CD4-positive, alpha-beta T cell treated with Interleukin-2 at 100 ng/mL for 4 hours (primary cell): Measurements from ENCODE around the gene CRIM1.
"Not testable (repeated sequence)": the region's sequence is repeated elsewhere in the genome, so short reads cannot be mapped to it uniquely, and the experiment has no call there.

ENCODE experiments used
- DNase-seq: peaks from one replicate; pipeline ENCODE4 v3.0.0-alpha.2; 2020; ENCODE audit warnings: low spot score

The CRIM1 gene

DNA sequence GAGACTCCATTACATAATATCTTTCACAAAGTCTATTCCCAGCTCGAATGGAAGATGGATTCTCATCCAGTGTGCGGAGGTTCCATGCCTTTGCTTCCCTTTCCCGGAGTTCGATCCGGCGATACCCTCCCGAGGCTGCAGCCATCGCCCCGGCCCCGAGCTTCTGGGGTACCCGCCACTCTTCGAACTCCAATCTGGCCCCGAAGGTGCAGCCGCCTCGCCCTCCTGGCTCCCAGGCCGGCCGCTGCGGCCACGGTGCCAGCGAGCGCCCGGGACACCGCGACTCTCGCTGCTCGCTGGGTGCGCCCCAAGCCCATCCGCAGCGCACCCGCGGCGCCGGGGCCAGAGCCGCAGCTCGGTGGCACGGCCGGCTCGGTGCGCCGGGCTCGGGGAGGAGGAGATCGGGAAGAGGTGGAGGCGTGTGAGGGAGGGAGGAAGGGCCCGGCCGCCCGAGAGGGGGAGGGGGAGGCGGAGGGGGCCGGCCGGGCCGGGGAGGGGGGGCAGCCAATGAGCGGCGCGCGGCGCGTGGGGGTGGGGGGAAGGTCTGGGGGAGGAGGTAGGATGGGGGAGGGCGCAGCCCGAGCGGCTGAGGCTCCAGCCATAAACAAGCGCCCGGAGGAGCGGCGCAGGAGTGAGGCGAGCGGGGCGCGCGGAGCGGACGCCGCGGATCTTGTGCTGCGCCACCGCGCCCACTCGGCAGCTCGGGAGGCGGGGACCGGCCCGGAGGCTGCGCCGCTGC is at the start of gene CRIM1:
Gene CRIM1, plus strand, starts transcription at position 628 of the 739 bp plus-strand sequence. CDS start 515 bp downstream, outside the sequence.
- peak; percentile 51 for DNase-seq

DNA sequence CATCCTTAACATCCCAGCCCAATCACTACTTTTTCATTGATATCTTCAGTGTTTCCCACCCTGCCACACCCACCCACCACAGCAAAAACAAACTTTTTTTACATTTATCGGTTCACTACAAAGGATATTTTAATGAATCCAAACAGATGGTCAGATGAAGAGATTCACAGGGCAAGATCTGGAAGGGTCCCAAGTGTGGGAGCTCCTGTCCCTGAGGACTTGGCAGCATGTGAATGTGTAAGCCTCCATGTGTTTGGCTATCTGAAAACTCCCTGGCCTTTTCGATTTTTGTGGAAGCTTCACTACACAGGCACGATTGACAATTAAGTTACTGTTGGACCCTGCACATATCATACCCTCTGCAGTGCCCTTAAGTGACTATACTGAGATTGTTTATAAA is 48.1 kb upstream of the CRIM1 start:
- no peak for DNase-seq

DNA sequence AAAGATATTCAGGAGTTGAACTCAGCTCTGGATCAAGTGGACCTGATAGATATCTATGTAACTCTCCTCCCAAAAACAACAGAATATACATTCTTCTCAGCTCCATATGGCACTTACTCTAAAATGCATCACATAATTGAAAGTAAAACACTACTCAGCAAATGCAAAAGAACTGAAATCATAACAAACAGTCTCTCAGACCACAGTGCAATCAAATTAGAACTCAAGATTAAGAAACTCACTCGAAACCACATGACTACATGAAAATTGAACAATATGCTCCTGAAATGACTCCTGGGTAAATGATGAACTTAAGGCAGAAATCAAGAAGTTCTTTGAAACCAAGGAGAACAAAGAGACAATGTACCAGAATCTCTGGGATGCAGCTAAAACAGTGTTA is 45.1 kb upstream of the CRIM1 start:
- DNase-seq, result not testable (repeated sequence)

- DNase-seq, result no peak
These were observed 37.0 kb upstream of the CRIM1 start for GRCh38 chr2:36318547-36318946.

- no peak for DNase-seq
These were observed 33.5 kb upstream of the CRIM1 start for GRCh38 chr2:36322108-36322507.

DNA sequence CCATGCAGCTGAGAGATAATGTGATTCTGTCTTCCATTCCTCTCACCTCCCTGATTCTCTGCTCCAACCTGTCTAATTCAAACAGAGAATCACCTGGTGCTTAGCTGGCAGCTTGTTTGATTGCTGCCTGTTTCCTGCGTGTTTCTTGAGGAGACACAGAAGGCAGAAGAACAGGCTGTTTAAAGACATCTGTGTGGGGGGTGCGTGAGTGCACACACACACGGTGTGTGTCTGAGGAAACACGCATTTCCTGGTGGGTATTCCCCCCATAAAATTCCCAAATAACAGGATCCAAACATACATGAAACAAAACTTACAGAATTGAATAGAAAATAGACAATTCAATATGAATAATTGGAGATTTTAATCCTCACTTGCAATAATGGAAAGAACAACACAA is 29.3 kb upstream of the CRIM1 start:
- DNase-seq, result no peak

DNA sequence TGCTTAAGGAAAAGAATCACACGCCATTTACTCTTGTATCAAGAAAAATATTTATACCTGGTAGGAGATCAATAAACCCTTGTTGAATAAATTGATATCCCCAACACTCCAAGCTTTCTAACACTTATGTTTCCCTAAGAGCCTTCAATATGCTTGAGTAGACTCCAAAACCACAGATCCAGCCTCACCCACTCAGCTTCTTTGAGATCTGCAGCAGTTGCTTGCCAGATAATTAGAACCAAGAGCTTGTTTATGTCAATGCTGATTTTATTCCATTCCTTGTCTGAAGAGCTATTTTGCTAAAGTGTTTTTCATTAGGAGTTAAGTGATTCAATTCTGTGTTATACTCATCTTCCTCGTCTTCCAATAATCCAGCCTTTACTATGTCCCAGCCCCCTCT is 26.3 kb upstream of the CRIM1 start:
- no peak for DNase-seq

GRCh38 chr2:36329746-36330472 is 25.7 kb upstream of the CRIM1 start:
- no peak for DNase-seq

DNA sequence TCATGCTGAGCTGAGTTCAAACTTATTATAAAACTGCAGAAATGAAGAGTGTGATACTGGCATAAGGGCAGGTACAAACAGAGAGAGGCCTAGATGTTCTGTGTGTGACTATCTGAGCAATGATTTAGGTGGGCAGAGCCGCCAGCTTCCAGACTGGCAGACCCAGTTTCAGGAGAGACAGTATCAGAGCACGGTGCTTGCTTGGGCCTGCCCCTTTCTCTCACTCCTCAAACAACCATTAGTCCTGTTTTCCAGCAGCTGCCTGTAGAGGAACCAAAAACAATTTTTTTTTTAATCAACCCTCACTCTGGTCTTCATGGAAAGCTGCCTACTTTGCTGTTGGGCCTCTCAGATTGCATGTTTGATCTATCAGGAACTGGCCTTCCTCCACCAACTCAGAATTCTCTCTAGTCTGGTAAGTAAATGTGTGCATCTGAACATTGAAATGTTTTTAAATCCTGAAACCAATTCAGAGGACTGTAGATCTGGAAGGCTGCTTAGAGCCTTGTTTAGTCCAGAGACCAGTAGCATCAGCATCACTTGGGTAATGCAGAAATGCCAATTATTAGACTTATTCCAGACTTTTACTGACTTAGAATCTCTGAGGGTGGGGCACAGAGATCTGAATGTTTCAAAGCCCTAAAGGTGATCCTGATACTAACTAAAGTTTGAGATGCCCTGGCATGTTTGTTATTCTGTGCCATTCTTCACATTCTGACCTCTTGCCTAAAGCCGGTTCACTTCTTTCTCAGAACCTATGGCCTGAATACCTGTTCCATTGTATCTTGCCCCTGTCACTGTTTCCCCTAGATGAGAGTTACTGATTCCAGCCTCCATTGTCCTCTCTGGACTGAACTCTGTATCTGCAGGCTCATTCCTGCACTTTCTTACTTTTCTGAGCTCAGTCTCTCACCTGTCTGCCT is 24.8 kb upstream of the CRIM1 start:
- DNase-seq, result no peak

DNA sequence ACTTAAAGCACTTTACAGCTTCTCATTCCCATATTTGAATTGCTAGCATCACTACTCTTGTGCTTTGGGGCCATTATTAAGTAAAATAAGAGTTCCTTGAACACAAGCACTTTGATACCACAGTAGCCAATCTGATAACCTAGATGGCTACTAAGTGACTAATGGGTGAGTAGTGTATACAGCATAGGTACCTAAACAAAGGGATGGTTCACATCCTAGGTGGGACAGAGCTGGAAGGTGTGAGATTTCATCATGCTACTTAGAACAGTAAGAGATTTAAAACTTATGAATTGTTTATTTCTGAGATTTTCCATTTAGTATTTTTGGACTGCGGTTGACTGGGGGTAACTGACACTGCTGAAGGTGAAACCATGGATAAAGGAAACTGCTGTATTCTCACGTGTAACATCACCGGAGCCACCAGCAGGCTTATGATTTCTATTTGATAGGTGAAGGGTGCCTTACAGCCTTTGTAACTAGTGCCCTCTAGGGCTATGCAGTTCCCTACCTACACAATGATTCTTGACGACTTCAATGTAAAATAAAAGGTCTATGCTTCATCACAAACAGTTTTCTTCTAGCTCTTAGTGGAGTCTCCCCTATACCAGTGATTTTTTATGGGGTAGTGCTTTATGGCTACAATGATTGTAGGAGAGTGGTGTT is 22.1 kb upstream of the CRIM1 start:
- peak; percentile 12 for DNase-seq

- DNase-seq, result no peak
These were observed 20.0 kb upstream of the CRIM1 start for GRCh38 chr2:36335597-36335996.

GRCh38 chr2:36336321-36336720 is 19.3 kb upstream of the CRIM1 start:
- no peak for DNase-seq

- no peak for DNase-seq
These were observed 18.2 kb upstream of the CRIM1 start for GRCh38 chr2:36337354-36337753.

DNA sequence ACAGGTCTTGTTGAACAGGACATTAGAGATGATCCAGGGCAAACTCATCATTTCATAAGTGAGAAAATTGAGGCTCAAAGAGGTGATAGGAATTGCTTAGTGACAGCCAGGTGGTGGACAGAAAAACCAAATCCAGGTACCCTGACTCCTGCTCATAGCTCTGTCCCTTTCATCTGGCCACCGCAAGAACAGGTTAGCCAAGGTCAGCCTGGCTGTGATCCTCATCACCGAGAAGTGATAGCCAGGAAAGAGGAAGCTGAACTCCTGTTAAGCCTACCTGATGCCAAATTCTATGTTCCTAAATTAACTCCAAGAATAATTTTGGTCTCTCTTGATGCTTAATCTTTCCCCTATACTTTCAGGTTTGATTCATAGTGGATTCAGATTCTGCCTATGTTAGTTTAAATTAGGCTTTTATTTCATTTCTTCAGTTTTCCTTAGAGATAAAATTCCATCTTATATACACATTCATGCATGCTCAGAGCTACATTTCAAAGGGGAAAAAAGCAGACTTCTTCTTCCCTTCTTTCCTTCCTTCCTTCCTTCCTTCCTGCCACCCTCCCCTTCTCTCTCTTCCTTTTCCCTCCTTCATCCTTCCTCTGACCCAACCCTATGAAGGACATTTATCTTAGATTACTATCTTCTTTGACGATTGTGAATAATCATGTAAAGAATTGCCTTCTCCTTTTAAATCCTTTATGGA is 17.3 kb upstream of the CRIM1 start:
- DNase-seq, result no peak

- DNase-seq, result no peak
These were observed 16.8 kb upstream of the CRIM1 start for GRCh38 chr2:36338827-36339145.

- DNase-seq, result no peak
These were observed 15.9 kb upstream of the CRIM1 start for GRCh38 chr2:36339607-36340218.

GRCh38 chr2:36343606-36344005 is 12.0 kb upstream of the CRIM1 start:
- no peak for DNase-seq

DNA sequence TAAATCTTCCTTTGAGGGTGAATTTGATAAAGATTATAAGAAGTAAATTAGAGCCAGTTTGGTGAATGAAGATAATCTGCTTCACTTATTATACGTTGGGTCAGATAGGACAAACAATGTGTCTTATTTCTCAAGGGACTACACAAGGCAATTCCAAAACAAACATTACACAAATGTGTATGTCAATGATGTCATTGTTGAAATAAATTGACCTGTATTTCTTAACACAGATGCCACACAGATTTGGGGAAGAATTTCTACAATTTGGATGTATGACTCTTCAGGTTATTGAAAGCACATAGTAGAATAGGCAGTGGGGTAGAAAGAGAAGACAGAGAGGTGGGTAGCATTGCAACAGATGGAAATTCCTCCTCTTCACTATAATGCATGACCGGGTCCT is 6.9 kb upstream of the CRIM1 start:
- DNase-seq, result no peak

GRCh38 chr2:36351291-36351690 is 4.3 kb upstream of the CRIM1 start:
- no peak for DNase-seq

- DNase-seq, result peak; percentile 59
These were observed 3.7 kb upstream of the CRIM1 start for GRCh38 chr2:36351736-36352349.

DNA sequence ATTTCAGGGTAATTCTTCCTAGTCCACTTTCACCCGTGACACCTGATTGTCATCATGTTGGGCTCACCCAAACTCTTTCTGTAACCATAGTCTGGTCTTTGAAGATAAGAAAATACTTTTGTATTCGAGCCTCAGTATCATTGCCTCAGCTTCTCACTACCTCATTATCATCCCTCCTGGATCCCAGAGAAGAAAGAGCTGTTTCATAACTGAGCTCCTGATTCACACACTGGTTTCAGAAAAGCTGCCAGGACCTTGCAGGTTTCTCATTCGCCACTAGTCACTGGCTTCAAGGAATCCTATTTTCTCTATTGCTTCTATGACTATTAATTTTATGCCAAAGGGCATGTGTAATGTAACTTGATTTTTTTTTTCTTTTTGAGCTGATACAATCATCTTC is 2.9 kb upstream of the CRIM1 start:
- DNase-seq, result no peak
